ENCODE data around the gene FLT4. TPM values are rescaled to one million over a fixed set of nuclear protein-coding genes. Genes with fewer than 3 reads are reported as not detected.

Gene FLT4
- total RNA-seq, 1 donor from 2014 or later, result 13.1 TPM

GRCh38 chr5:180605554-180606214 is 43.7 kb downstream of the FLT4 start:
- H3K4me3 Mint-ChIP-seq, result no peak overlapping the region
- no peaks in the 10 kb centered on the region for H3K27me3 Mint-ChIP-seq (ENCODE audit: low read depth)
- no peaks in the 10 kb centered on the region for H3K9me3 Mint-ChIP-seq
- TF ChIP-seq, protein P1, sequence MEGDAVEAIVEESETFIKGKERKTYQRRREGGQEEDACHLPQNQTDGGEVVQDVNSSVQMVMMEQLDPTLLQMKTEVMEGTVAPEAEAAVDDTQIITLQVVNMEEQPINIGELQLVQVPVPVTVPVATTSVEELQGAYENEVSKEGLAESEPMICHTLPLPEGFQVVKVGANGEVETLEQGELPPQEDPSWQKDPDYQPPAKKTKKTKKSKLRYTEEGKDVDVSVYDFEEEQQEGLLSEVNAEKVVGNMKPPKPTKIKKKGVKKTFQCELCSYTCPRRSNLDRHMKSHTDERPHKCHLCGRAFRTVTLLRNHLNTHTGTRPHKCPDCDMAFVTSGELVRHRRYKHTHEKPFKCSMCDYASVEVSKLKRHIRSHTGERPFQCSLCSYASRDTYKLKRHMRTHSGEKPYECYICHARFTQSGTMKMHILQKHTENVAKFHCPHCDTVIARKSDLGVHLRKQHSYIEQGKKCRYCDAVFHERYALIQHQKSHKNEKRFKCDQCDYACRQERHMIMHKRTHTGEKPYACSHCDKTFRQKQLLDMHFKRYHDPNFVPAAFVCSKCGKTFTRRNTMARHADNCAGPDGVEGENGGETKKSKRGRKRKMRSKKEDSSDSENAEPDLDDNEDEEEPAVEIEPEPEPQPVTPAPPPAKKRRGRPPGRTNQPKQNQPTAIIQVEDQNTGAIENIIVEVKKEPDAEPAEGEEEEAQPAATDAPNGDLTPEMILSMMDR (conservative IDR thresholded peaks at IDR 0.05), result peak; percentile 72
- peak; percentile 57 for DNase-seq (ENCODE audit: low read depth, low spot score)
- peaks cover 11% of the 10 kb centered on the region for H3K4me1 Mint-ChIP-seq
- H3K36me3 Mint-ChIP-seq (ENCODE audit: low read depth), result no peaks in the 10 kb centered on the region
- no peak overlapping the region for H3K27ac Mint-ChIP-seq (ENCODE audit: unreplicated experiment)

DNA sequence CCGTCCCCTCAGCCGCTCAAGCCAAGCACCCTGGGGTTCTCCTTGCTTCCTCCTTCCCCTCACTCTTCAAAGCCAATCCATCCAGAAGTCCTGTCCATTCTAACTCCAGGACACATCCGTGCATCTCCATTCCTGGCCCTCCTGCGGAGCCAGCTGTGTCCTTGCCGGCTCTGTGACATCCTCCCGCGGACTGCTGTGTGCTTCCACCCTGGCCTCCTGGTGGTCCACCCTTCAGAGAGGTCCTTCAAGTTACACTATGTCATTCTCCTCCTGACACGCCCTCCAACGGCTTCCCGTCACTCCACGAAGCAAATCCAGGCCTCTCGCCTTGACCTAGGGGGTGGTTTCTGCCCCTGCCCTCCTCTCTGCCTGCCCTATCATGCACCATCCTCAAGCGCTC is 45.1 kb downstream of the FLT4 start:
- Mint-ChIP-seq H3K9me3 (no peaks in the 10 kb centered on the region), H3K4me3 (no peak overlapping the region), H3K27ac (ENCODE audit: unreplicated experiment) (no peak overlapping the region), H3K4me1 (peaks cover 11% of the 10 kb centered on the region), H3K36me3 (ENCODE audit: low read depth) (no peaks in the 10 kb centered on the region), H3K27me3 (ENCODE audit: low read depth) (no peaks in the 10 kb centered on the region)
- no peak for DNase-seq (ENCODE audit: low read depth, low spot score)
- TF ChIP-seq, protein P1 (conservative IDR thresholded peaks at IDR 0.05), result no peak

- H3K27ac Mint-ChIP-seq (ENCODE audit: unreplicated experiment), result no peak overlapping the region
- no peaks in the 10 kb centered on the region for H3K27me3 Mint-ChIP-seq (ENCODE audit: low read depth)
- no peak for DNase-seq (ENCODE audit: low read depth, low spot score)
- H3K4me1 Mint-ChIP-seq, result peaks cover 10% of the 10 kb centered on the region
- H3K4me3 Mint-ChIP-seq, result no peak overlapping the region
- TF ChIP-seq, protein P1 (conservative IDR thresholded peaks at IDR 0.05), result no peak
- H3K9me3 Mint-ChIP-seq, result no peaks in the 10 kb centered on the region
- no peaks in the 10 kb centered on the region for H3K36me3 Mint-ChIP-seq (ENCODE audit: low read depth)
Observed at GRCh38 chr5:180603076-180603594, 46.3 kb downstream of the FLT4 start.

GRCh38 chr5:180602481-180603075 is 46.8 kb downstream of the FLT4 start:
- no peaks in the 10 kb centered on the region for H3K36me3 Mint-ChIP-seq (ENCODE audit: low read depth)
- H3K27me3 Mint-ChIP-seq (ENCODE audit: low read depth), result no peaks in the 10 kb centered on the region
- no peak for DNase-seq (ENCODE audit: low read depth, low spot score)
- H3K27ac Mint-ChIP-seq (ENCODE audit: unreplicated experiment), result no peak overlapping the region
- TF ChIP-seq, protein P1 (conservative IDR thresholded peaks at IDR 0.05), result no peak
- no peak overlapping the region for H3K4me3 Mint-ChIP-seq
- H3K4me1 Mint-ChIP-seq, result peaks cover 8% of the 10 kb centered on the region
- no peaks in the 10 kb centered on the region for H3K9me3 Mint-ChIP-seq

- Mint-ChIP-seq H3K4me3 (no peak overlapping the region), H3K27ac (ENCODE audit: unreplicated experiment) (no peak overlapping the region), H3K9me3 (no peaks in the 10 kb centered on the region), H3K27me3 (ENCODE audit: low read depth) (no peaks in the 10 kb centered on the region), H3K36me3 (ENCODE audit: low read depth) (no peaks in the 10 kb centered on the region), H3K4me1 (peaks cover 8% of the 10 kb centered on the region)
- no peak for DNase-seq (ENCODE audit: low read depth, low spot score)
- TF ChIP-seq, protein P1 (conservative IDR thresholded peaks at IDR 0.05), result no peak
Observed at GRCh38 chr5:180601591-180602480, 47.6 kb downstream of the FLT4 start.
